NCI-H1436 treated with DMSO at 0.1 percent for 48 hours (cell line): ENCODE results near the gene SLC25A53.
"Not testable (repeated sequence)": the region's sequence is repeated elsewhere in the genome, so short reads cannot be mapped to it uniquely, and the experiment has no call there.

Experiments
- DNase-seq: peaks from one replicate; lab custom pipeline; 2025; lab: John Stamatoyannopoulos, UW

SLC25A53 gene

GRCh38 chrX:104054956-104055355, 101.9 kb downstream of the SLC25A53 start:
- not testable (repeated sequence) for DNase-seq
